HG02763 (cell line): Measurements from ENCODE around the gene POMT2.

Experiments used
- ATAC-seq: cut with Tn5 transposase; IDR thresholded peaks from one replicate; pipeline ENCODE4 v1.9.1; 2021; ENCODE audit warnings: mild to moderate bottlenecking, moderate library complexity; ENCODE audit not compliant: unreplicated experiment

The POMT2 gene

GRCh38 chr14:77270361-77271112 lies 50.1 kb downstream of the POMT2 start:
- ATAC-seq = no peak

GRCh38 chr14:77268989-77269600 lies 51.6 kb downstream of the POMT2 start:
- ATAC-seq = no peak

DNA sequence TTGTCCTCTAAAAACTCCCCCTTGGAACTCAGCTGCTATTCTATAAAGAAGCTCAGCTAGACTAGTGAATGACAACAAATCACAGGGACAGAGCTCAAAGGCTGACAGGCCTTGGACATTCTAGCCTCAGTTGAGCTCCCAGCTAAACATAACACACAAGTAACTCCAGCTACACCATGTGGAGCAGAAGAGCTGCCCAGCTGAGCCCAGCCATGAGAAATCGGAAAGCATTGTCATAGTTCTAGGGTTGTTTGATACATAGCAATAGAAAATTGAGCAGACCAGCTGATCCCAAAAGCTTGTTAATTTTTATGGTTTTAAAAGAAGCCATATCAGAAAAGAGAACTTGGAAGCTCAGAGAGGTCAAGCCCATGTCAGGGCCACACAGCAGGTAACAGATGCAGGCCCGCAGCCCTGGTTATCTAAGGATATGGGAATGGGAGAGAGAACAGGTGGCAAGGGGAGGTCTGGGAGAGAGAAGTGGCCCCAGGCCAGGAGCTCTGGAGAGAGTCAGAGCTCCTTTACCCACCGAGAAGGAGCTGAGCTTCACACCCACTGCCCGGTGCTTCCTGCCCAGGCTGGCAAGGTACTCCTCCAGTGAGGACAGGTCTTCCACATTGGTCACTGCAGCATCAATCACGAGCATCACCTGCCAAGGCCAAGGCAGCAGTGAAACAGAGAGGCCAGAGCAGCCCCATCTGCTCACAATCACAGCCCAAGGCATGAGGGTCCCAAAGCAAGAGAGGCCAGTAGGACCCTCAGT lies 52.6 kb downstream of the POMT2 start:
- ATAC-seq = no peak

DNA sequence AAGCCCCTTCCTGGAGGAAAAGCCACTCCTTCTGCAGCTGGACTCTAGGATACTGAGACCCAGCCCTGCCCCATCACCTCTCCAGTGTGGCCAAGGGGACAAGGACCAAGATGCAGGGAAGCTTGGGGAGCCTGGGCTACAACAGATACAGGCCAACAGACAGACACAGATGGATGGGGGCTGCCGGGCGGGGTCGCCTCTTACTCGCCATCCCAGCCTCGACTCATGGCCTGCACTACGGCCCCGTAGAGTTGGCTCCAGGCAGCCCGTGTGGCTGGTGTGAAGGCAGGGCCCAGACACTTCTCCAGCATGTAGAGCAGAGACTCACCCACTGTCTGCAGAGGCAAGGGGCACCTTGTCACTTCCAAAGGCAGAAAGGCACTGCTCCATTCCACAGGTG lies 54.3 kb downstream of the POMT2 start:
- ATAC-seq = no peak

DNA sequence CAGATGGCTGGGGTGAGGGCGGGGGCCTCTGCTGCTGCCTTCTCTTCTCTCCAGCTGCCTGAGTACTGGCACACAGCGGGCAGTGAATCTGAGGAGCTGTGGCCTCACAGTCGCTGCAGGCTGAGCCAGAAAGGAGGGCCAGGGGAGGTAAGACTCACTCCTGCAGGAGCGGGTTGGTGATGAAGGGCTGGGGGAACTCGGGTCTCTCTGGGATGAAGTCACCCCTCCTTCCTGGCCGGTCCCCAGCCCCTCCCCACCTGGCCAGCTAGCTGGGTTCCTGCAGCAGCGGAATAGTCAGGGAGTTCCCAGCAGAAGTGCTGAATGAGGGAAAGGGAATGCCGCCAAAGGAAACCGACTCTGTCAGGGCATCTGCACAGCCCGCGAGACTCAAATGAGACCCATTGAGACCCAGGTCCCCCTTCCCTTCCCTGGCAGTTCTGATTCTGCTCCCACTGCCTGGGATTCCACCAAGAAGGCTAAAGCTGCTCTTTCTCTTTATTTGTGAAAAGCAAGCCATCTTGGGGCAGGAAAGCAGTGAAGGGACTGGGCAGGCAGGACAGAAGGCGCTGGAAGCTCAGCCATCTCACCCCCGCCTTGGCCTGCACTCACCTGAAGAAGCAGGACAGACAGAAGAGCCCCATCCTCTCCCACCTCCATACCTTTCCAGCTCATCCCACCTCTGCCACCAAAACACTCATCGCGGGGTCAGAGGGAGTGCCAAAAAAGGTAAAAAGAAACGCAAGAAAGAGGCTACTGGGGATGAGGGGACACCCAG lies 54.9 kb downstream of the POMT2 start:
- no peak for ATAC-seq

GRCh38 chr14:77265187-77265515 lies 55.5 kb downstream of the POMT2 start:
- ATAC-seq = no peak

DNA sequence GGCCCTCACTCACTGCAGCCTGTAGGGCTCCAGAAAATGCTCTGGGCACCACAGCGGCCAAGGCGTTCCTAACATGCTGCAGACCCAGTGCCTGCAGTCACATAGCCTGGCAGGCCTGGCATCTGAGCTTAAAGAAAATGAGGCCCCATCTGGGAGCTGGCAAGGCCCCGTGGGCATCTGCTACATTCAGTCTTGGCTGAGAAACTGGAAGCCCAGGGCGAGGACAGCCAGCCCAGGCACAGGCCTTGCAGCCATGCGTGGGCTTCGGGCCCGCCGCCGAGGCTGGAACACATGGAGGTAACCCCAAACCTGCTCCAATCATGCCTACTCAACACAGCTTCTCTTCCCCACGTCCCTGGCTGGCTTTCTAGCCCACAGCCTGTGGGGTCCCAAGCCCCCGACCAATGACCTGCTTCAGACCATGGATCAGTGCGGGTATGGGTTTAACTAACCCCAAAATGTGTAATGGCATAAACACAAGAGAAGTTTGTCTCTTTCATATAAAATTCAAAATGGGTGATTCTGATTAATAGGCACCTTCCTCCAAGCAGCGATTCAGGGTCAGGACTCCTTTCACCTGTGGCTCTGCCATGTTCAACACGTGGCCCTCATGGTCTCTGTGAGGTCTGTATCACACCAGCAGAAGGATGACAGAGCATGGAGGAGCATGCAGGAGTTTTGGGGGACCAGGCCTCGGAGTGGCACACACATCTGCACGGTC lies 56.1 kb downstream of the POMT2 start:
- no peak for ATAC-seq

DNA sequence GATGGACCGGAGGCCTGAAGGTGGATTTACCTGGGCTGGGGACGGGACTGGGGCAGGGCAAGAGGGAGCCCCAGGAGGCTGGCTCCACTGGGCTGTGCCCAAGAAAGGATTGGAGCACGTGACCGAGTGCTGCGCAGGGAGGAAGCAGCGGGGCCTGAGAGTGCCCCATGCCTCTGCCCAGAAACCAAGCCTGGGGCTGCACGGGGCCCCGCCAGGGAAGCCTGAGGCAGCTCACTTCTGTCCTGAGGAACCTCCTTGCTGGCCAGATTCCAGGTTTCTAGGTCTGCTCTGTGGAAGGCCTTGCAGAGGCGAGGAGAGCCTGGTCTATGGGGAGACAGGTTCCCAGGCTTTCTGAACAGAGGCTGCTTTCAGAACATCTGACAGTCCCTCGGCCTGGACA lies 60.1 kb downstream of the POMT2 start:
- no peak for ATAC-seq

GRCh38 chr14:77260199-77260598 lies 60.5 kb downstream of the POMT2 start:
- no peak for ATAC-seq

GRCh38 chr14:77259025-77259715 lies 61.5 kb downstream of the POMT2 start:
- no peak for ATAC-seq

DNA sequence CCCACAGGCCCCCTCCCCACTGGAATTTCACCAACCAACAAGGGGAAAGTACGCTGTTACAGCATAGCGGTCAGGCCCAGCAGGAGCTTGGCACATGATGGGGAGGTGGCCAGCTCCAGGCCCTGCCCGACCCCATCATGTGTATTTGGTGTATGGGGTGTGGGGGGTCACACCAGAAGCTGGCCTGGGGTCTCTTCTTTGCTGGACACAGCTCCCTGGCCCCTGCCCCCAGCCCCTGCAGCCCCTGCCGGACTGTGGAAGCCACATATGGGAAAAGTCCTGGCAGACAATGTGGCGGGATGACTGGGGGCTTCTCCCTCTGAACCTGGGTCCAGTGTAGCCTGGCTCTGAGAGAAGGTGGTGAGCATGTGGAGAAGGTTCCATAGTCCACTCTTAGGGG lies 62.1 kb downstream of the POMT2 start:
- no peak for ATAC-seq

DNA sequence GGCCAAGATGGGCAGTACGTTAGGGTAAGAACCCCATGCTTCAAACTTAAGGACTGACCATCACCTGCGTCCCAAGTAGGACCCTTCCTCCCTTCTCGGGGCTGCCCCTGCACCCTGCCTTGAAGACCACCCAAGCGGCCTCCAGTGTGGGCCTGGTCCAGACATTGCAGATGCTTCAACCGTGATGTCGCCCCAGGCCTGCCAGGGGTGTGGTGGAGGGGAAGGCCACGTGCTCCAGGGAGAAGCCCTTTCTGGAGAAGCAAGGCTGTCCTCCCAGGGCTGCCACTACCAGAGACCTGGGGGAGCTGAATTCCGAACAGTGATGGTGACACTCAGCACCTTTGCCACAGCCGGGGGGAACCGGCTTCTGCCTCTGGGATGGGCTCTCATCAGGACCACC lies 63.0 kb downstream of the POMT2 start:
- ATAC-seq = no peak

GRCh38 chr14:77256694-77257093 lies 64.0 kb downstream of the POMT2 start:
- ATAC-seq = no peak

- no peak for ATAC-seq
These were observed 67.1 kb downstream of the POMT2 start for GRCh38 chr14:77253333-77254190.

DNA sequence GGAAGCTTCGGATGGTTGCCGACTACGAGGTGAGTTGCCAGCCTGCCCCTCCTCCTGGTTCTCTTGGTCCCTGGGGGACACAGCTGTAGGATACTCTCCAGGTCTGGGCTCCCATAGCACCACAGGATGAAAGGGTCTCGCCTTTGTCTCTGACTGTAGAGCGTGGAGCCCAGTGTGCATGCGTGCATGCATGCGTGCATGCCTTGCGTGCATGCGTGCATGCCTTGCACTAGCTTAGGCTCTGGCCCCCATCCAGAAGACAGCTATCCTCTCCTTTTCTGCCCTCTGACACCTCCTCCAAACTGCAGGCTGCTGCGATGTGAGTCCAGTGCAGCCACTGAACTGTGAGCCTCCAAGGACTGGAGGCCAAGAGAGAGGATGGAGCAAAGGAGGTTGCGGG lies 68.8 kb downstream of the POMT2 start:
- ATAC-seq = no peak

GRCh38 chr14:77250927-77251326 lies 69.8 kb downstream of the POMT2 start:
- ATAC-seq = no peak

GRCh38 chr14:77249286-77249685 lies 71.4 kb downstream of the POMT2 start:
- ATAC-seq = no peak

DNA sequence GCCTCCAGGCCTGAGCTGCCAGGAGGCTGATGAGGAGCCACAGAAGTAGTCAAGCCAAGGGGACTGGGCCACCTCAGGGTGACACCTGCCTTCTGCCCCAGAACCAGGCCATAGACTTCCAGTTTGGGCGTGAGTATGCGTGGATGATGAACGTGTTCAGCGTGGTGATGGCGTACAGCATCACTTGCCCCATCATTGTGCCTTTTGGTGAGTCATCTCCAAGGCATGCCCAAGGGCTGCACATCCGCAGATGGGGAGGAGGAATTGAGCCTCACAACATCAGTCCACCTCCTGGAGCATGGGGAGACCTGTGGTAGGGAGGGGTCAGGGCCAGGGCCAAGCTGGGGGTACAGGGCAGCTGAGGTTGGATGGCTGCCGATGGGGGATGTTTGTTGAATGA lies 72.0 kb downstream of the POMT2 start:
- ATAC-seq = no peak

DNA sequence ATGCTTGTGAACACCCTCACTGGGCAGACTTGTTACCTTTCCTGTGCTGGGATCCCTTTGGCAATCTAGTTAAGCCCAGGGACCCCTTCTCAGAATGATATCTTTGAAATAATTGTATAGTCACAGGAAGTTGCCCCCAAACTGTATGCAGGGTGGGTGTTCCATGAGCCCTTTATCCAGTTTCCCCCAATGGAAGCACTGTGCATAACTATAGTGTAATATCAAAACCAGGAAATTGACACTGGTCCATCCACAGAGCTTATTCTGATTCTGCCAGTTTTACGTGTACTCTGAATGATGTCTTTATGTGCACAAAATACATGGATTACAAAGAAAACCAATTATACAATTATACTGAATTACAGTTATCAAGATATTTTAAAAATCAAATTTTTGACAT lies 73.9 kb downstream of the POMT2 start:
- no peak for ATAC-seq
